RWPE1 (cell line): ENCODE measurements around the gene RPA1.
"Not testable (repeated sequence)": the region's sequence is repeated elsewhere in the genome, so short reads cannot be mapped to it uniquely, and the experiment has no call there.

Source experiments
- CTCF ChIA-PET: fragments of 350-600 bp; sonication (Branson Sonifier 250); formaldehyde crosslinking; extraction: SDS; loops from one replicate; lab custom pipeline; 2021; lab: Yijun Ruan, JAX
- POLR2A ChIA-PET: fragments of 400-600 bp; formaldehyde crosslinking; extraction: SDS; loops from one replicate; lab custom pipeline; 2020; ENCODE audit warnings: antibody characterized with exemption; ENCODE audit not compliant: low non-redundant PET; lab: Yijun Ruan, JAX
- DNase-seq: peaks from one replicate; pipeline ENCODE4 v3.0.0; 2012; ENCODE audit warnings: low spot score
- H3K27ac ChIP-seq: fragments of 450-650 bp; 2 replicates; pipeline ENCODE4 v1.5.1; 2017
- TF ChIP-seq, protein P1 (sequence below): fragments of 450-650 bp; conservative IDR thresholded peaks from 2 replicates; pipeline ENCODE4 v1.5.1; 2017; ENCODE audit warnings: low read depth, mild to moderate bottlenecking

Gene RPA1

GRCh38 chr17:1882836-1883235 is 53.0 kb downstream of the RPA1 start:
- H3K27ac ChIP-seq = no peak overlapping the region
- TF ChIP-seq, protein P1, sequence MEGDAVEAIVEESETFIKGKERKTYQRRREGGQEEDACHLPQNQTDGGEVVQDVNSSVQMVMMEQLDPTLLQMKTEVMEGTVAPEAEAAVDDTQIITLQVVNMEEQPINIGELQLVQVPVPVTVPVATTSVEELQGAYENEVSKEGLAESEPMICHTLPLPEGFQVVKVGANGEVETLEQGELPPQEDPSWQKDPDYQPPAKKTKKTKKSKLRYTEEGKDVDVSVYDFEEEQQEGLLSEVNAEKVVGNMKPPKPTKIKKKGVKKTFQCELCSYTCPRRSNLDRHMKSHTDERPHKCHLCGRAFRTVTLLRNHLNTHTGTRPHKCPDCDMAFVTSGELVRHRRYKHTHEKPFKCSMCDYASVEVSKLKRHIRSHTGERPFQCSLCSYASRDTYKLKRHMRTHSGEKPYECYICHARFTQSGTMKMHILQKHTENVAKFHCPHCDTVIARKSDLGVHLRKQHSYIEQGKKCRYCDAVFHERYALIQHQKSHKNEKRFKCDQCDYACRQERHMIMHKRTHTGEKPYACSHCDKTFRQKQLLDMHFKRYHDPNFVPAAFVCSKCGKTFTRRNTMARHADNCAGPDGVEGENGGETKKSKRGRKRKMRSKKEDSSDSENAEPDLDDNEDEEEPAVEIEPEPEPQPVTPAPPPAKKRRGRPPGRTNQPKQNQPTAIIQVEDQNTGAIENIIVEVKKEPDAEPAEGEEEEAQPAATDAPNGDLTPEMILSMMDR = peak; percentile 44
- DNase-seq = peak; percentile 26
- ChIA-PET CTCF (interaction anchor here (0.7 to 2.1 kb wide), 4 partner anchors 9 to 739 kb away, joined by 5 to 7 read pairs (median 5); no protein-coding TSS in a partner anchor), POLR2A (no interaction called here)

- TF ChIP-seq, protein P1 = no peak
- DNase-seq = no peak
- ChIA-PET POLR2A (no interaction called here), CTCF (interaction anchor here (0.7 kb wide), 2 partner anchors 362 to 740 kb away, joined by 5 read pairs; no protein-coding TSS in a partner anchor)
- no peak overlapping the region for H3K27ac ChIP-seq
Observed at GRCh38 chr17:1883536-1883935, 53.7 kb downstream of the RPA1 start.

GRCh38 chr17:1888741-1889140 is 58.9 kb downstream of the RPA1 start:
- no peak overlapping the region for H3K27ac ChIP-seq
- CTCF ChIA-PET = no interaction called here
- TF ChIP-seq, protein P1 = no peak
- no peak for DNase-seq
- POLR2A ChIA-PET = no interaction called here

GRCh38 chr17:1890758-1891450 is 61.1 kb downstream of the RPA1 start:
- no peak for DNase-seq
- TF ChIP-seq, protein P1 = no peak
- POLR2A ChIA-PET = no interaction called here
- CTCF ChIA-PET = interaction anchor here (1.6 kb wide), 1 partner anchor 9 kb away, joined by 5 read pairs; no protein-coding TSS in a partner anchor
- no peak overlapping the region for H3K27ac ChIP-seq

GRCh38 chr17:1894753-1895339 is 65.0 kb downstream of the RPA1 start:
- CTCF ChIA-PET = no interaction called here
- TF ChIP-seq, protein P1 = no peak
- no peak for DNase-seq
- H3K27ac ChIP-seq = no peak overlapping the region
- POLR2A ChIA-PET = interaction anchor here (0.6 kb wide), 1 partner anchor 144 kb away, joined by 3 read pairs; no protein-coding TSS in a partner anchor

DNA sequence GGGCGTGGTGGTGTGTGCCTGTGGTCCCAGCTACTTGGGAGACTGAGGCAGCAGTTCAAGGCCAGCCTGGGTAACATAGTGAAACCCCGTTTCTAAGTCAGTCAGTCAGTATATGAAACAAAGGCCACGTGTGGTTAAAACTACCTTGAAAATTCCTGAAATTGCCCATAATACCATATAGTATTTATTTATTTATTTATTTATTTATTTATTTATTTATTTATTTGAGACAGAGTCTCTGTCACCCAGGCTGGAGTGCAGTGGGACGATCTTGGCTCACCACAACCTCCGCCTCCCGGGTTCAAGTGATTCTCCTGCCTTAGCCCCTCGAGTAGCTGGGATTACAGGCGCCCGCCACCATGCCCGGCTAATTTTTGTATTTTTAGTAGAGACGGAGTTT is 65.7 kb downstream of the RPA1 start:
- CTCF ChIA-PET, DNase-seq, H3K27ac ChIP-seq: not testable (repeated sequence)
- POLR2A ChIA-PET = interaction anchor here (0.6 kb wide), 1 partner anchor 144 kb away, joined by 3 read pairs; no protein-coding TSS in a partner anchor
